Measurements from ENCODE around the gene XPR1. TPM values are rescaled to one million over a fixed set of nuclear protein-coding genes. Genes with fewer than 3 reads are reported as not detected.

Gene XPR1
- total RNA-seq, 1 donor from 2014 or later = 71.8 TPM

GRCh38 chr1:180920193-180920592 is 288.4 kb downstream of the XPR1 start:
- no peaks in the 10 kb centered on the region for H3K9me3 Mint-ChIP-seq (ENCODE audit: unreplicated experiment)
- H3K27me3 Mint-ChIP-seq (ENCODE audit: unreplicated experiment) = peaks cover 20% of the 10 kb centered on the region
- H3K27ac Mint-ChIP-seq (ENCODE audit: unreplicated experiment) = no peak overlapping the region
- DNase-seq (ENCODE audit: low spot score) = no peak
- peaks cover 15% of the 10 kb centered on the region for H3K4me1 Mint-ChIP-seq (ENCODE audit: unreplicated experiment)
- H3K4me3 Mint-ChIP-seq (ENCODE audit: unreplicated experiment) = no peak overlapping the region
- H3K36me3 Mint-ChIP-seq (ENCODE audit: low read depth, unreplicated experiment) = peaks cover 2% of the 10 kb centered on the region
- no peak for TF ChIP-seq CTCF (IDR thresholded peaks at IDR 0.05; ENCODE audit: unreplicated experiment)

- Mint-ChIP-seq H3K4me1 (ENCODE audit: unreplicated experiment) (peaks cover 18% of the 10 kb centered on the region), H3K9me3 (ENCODE audit: unreplicated experiment) (no peaks in the 10 kb centered on the region), H3K27ac (ENCODE audit: unreplicated experiment) (no peak overlapping the region), H3K4me3 (ENCODE audit: unreplicated experiment) (no peak overlapping the region), H3K36me3 (ENCODE audit: low read depth, unreplicated experiment) (no peaks in the 10 kb centered on the region), H3K27me3 (ENCODE audit: unreplicated experiment) (peaks cover 16% of the 10 kb centered on the region)
- DNase-seq (ENCODE audit: low spot score) = no peak
- peak; percentile 53 for TF ChIP-seq CTCF (IDR thresholded peaks at IDR 0.05; ENCODE audit: unreplicated experiment)
Measured at GRCh38 chr1:180920702-180921101, 288.9 kb downstream of the XPR1 start.

GRCh38 chr1:180921386-180921785 is 289.6 kb downstream of the XPR1 start:
- no peak for TF ChIP-seq CTCF (IDR thresholded peaks at IDR 0.05; ENCODE audit: unreplicated experiment)
- Mint-ChIP-seq H3K36me3 (ENCODE audit: low read depth, unreplicated experiment) (no peaks in the 10 kb centered on the region), H3K27me3 (ENCODE audit: unreplicated experiment) (peaks cover 16% of the 10 kb centered on the region), H3K4me1 (ENCODE audit: unreplicated experiment) (peaks cover 23% of the 10 kb centered on the region), H3K9me3 (ENCODE audit: unreplicated experiment) (no peaks in the 10 kb centered on the region), H3K4me3 (ENCODE audit: unreplicated experiment) (no peak overlapping the region), H3K27ac (ENCODE audit: unreplicated experiment) (no peak overlapping the region)
- no peak for DNase-seq (ENCODE audit: low spot score)

- Mint-ChIP-seq H3K36me3 (ENCODE audit: low read depth, unreplicated experiment) (no peaks in the 10 kb centered on the region), H3K9me3 (ENCODE audit: unreplicated experiment) (no peaks in the 10 kb centered on the region), H3K4me3 (ENCODE audit: unreplicated experiment) (no peak overlapping the region), H3K27me3 (ENCODE audit: unreplicated experiment) (peaks cover 18% of the 10 kb centered on the region), H3K27ac (ENCODE audit: unreplicated experiment) (no peak overlapping the region), H3K4me1 (ENCODE audit: unreplicated experiment) (peaks cover 25% of the 10 kb centered on the region)
- no peak for TF ChIP-seq CTCF (IDR thresholded peaks at IDR 0.05; ENCODE audit: unreplicated experiment)
- no peak for DNase-seq (ENCODE audit: low spot score)
Measured at GRCh38 chr1:180921891-180922630, 290.2 kb downstream of the XPR1 start.

- no peak overlapping the region for H3K27ac Mint-ChIP-seq (ENCODE audit: unreplicated experiment)
- no peaks in the 10 kb centered on the region for H3K36me3 Mint-ChIP-seq (ENCODE audit: low read depth, unreplicated experiment)
- no peak overlapping the region for H3K4me3 Mint-ChIP-seq (ENCODE audit: unreplicated experiment)
- H3K9me3 Mint-ChIP-seq (ENCODE audit: unreplicated experiment) = no peaks in the 10 kb centered on the region
- no peak for DNase-seq (ENCODE audit: low spot score)
- peaks cover 25% of the 10 kb centered on the region for H3K4me1 Mint-ChIP-seq (ENCODE audit: unreplicated experiment)
- TF ChIP-seq CTCF (IDR thresholded peaks at IDR 0.05; ENCODE audit: unreplicated experiment) = no peak
- peaks cover 18% of the 10 kb centered on the region for H3K27me3 Mint-ChIP-seq (ENCODE audit: unreplicated experiment)
Measured at GRCh38 chr1:180922631-180923015, 290.8 kb downstream of the XPR1 start.

All from endothelial cell (in vitro differentiated cells).